ENCODE results near the gene GPR156.

The GPR156 gene

GRCh38 chr3:120140098-120140742, 144.8 kb downstream of the GPR156 start:
- no peak for TF ChIP-seq Cebpa-rat (IDR thresholded peaks at IDR 0.05)
- H3K27ac ChIP-seq, result no peak overlapping the region
- no peaks in the 10 kb centered on the region for H3K36me3 ChIP-seq
- H3K27me3 ChIP-seq, result no peaks in the 10 kb centered on the region
- H3K9me3 ChIP-seq, result peaks cover 9% of the 10 kb centered on the region; the same call in 1 of the 2 replicates
- no peak overlapping the region for H3K4me3 ChIP-seq
- H3K9ac ChIP-seq, result no peak overlapping the region
- H3K4me2 ChIP-seq, result no peak overlapping the region
- no peaks in the 10 kb centered on the region for H3K4me1 ChIP-seq
- no peaks in the 10 kb centered on the region for H4K20me1 ChIP-seq

DNA sequence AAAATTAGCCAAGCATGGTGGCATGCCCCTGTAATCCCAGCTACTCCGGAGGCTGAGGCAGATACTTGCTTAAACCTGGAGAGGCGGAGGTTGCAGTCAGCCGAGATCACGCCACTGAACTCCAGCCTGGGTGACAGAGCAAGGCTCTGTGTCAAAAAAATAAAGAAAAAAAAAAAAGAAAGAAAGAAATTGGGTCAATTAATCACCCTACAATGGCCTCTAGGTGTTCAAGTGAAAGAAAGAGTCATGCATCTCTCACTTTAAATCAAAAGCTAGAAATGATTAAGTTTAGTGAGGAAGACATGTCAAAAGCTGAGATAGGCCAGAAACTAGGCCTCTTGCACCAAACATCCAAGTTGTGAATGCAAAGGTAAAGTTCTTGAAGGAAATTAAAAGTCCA, 145.9 kb downstream of the GPR156 start:
- Histone ChIP-seq H3K4me3 (no peak overlapping the region), H4K20me1 (no peaks in the 10 kb centered on the region), H3K9ac (no peak overlapping the region), H3K27ac (no peak overlapping the region), H3K36me3 (no peaks in the 10 kb centered on the region), H3K27me3 (no peaks in the 10 kb centered on the region), H3K9me3 (peaks cover 9% of the 10 kb centered on the region; the same call in 1 of the 2 replicates), H3K4me2 (no peak overlapping the region), H3K4me1 (no peaks in the 10 kb centered on the region)
- TF ChIP-seq Cebpa-rat (IDR thresholded peaks at IDR 0.05), result no peak

- Histone ChIP-seq H4K20me1 (no peaks in the 10 kb centered on the region), H3K4me2 (no peak overlapping the region), H3K4me1 (no peaks in the 10 kb centered on the region), H3K9me3 (peaks cover 9% of the 10 kb centered on the region; the same call in 1 of the 2 replicates), H3K4me3 (no peak overlapping the region), H3K36me3 (no peaks in the 10 kb centered on the region), H3K27ac (no peak overlapping the region), H3K9ac (no peak overlapping the region), H3K27me3 (no peaks in the 10 kb centered on the region)
- no peak for TF ChIP-seq Cebpa-rat (IDR thresholded peaks at IDR 0.05)
Measured at GRCh38 chr3:120137548-120137947, 147.5 kb downstream of the GPR156 start.

DNA sequence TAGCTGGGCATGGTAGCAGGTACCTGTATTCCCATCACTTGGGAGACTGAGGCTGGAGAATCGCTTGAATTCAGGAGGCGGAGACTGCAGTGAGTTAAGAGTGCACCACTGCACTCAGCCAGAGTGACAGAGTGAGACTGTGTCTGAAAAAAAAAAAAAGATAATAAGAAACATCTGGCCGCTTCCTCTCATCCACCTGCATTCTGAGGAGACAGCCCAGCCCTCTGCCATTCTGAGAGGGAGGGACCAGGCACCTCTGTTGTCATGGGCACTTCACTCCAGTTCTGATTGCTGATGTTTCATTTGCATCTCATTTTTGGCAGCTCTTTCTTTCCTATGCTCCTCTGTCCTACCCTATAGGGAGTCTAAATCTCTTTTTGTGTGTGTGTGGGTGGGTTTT, 154.4 kb downstream of the GPR156 start:
- Histone ChIP-seq H3K27me3 (no peaks in the 10 kb centered on the region), H3K4me2 (no peak overlapping the region), H4K20me1 (no peaks in the 10 kb centered on the region), H3K4me1 (no peaks in the 10 kb centered on the region), H3K9me3 (no peaks in the 10 kb centered on the region), H3K27ac (no peak overlapping the region), H3K36me3 (no peaks in the 10 kb centered on the region), H3K9ac (no peak overlapping the region), H3K4me3 (no peak overlapping the region)
- no peak for TF ChIP-seq Cebpa-rat (IDR thresholded peaks at IDR 0.05)

GRCh38 chr3:120129718-120130513, 155.1 kb downstream of the GPR156 start:
- Histone ChIP-seq H3K4me1 (no peaks in the 10 kb centered on the region), H3K27ac (no peak overlapping the region), H3K27me3 (no peaks in the 10 kb centered on the region), H3K4me3 (no peak overlapping the region), H3K4me2 (no peak overlapping the region), H3K9ac (no peak overlapping the region), H4K20me1 (no peaks in the 10 kb centered on the region), H3K9me3 (no peaks in the 10 kb centered on the region), H3K36me3 (no peaks in the 10 kb centered on the region)
- TF ChIP-seq Cebpa-rat (IDR thresholded peaks at IDR 0.05), result no peak

DNA sequence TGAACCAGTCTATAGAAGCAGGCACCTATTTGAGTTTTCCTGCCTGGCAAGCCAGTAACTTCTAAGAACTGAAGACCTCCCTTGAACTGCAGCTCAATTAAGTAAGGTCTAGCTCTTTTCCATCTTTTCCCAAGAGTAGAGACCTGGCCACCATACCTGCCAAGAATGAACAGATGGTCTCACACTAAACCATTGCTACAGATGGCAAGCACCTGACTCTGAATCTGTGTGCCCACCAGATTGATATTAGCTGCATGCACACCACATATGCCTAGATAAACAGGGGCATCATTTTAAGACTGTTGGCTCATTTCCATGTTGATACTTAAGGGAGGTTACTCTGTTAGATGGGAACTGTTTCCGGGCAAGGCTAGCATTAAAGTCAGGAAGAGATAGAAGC, 156.0 kb downstream of the GPR156 start:
- Histone ChIP-seq H3K36me3 (no peaks in the 10 kb centered on the region), H3K4me1 (no peaks in the 10 kb centered on the region), H3K9ac (no peak overlapping the region), H3K4me3 (no peak overlapping the region), H4K20me1 (no peaks in the 10 kb centered on the region), H3K9me3 (no peaks in the 10 kb centered on the region), H3K4me2 (no peak overlapping the region), H3K27me3 (no peaks in the 10 kb centered on the region), H3K27ac (no peak overlapping the region)
- no peak for TF ChIP-seq Cebpa-rat (IDR thresholded peaks at IDR 0.05)

GRCh38 chr3:120125992-120126391, 159.0 kb downstream of the GPR156 start:
- H3K27me3 ChIP-seq, result no peaks in the 10 kb centered on the region
- H3K4me2 ChIP-seq, result no peak overlapping the region
- no peak overlapping the region for H3K4me3 ChIP-seq
- H3K9ac ChIP-seq, result no peak overlapping the region
- H3K4me1 ChIP-seq, result no peaks in the 10 kb centered on the region
- 0 out of 2 replicates have a peak, but pooled peaks cover 3% of the 10 kb centered on the region for H3K9me3 ChIP-seq
- H3K27ac ChIP-seq, result no peak overlapping the region
- TF ChIP-seq Cebpa-rat (IDR thresholded peaks at IDR 0.05), result no peak
- H3K36me3 ChIP-seq, result no peaks in the 10 kb centered on the region
- H4K20me1 ChIP-seq, result no peaks in the 10 kb centered on the region

- Histone ChIP-seq H3K4me3 (no peak overlapping the region), H3K9me3 (peaks cover 21% of the 10 kb centered on the region), H3K36me3 (no peaks in the 10 kb centered on the region), H3K9ac (no peak overlapping the region), H3K27me3 (no peaks in the 10 kb centered on the region), H3K27ac (no peak overlapping the region), H3K4me1 (no peaks in the 10 kb centered on the region), H3K4me2 (no peak overlapping the region), H4K20me1 (no peaks in the 10 kb centered on the region)
- TF ChIP-seq Cebpa-rat (IDR thresholded peaks at IDR 0.05), result no peak
Measured at GRCh38 chr3:120119846-120120510, 165.0 kb downstream of the GPR156 start.

Data from BLaER1 (cell line).